ENCODE data around the gene IMPDH1. TPM values are rescaled to one million over a fixed set of nuclear protein-coding genes. Genes with fewer than 3 reads are reported as not detected.
"Not testable (repeated sequence)": the region's sequence is repeated elsewhere in the genome, so short reads cannot be mapped to it uniquely, and the experiment has no call there.

IMPDH1 gene
- total and polyA plus RNA-seq, 4 donors = 2.4 to 11.1 (median 5.2) TPM

GRCh38 chr7:128458956-128459355 lies 49.2 kb upstream of the IMPDH1 start:
- Histone ChIP-seq H3K27ac (ENCODE audit: low read depth in 1 of 2, low read length in 2 of 2) (no peak overlapping the region), H3K4me3 (ENCODE audit: low read depth in 1 of 3, low read length in 3 of 3) (no peak overlapping the region), H3K9ac (ENCODE audit: low read depth in 1 of 2, low read length in 2 of 2) (no peak overlapping the region), H3K9me3 (ENCODE audit: control insufficient read depth in 4 of 4, low read length in 3 of 4) (no peaks in the 10 kb centered on the region), H3K36me3 (ENCODE audit: control insufficient read depth in 4 of 4, insufficient read depth in 3 of 4, low read depth in 1 of 4, low read length in 3 of 4) (no peaks in the 10 kb centered on the region), H3K4me1 (ENCODE audit: control insufficient read depth in 4 of 4, insufficient read depth in 4 of 4, low read length in 3 of 4) (peaks cover under 1 to 24% (median 11%) of the 10 kb centered on the region in 4 donors), H3K27me3 (ENCODE audit: control insufficient read depth in 4 of 4, insufficient read depth in 4 of 4, low read length in 3 of 4) (no peaks in the 10 kb centered on the region)
- WGBS = 52% methylated on average over 3 of the region's 3 CpGs
- no peak for DNase-seq (ENCODE audit: low spot score)
- TF ChIP-seq TAF1 (conservative IDR thresholded peaks at IDR 0.05) (no peak), ZBTB33 (IDR thresholded peaks at IDR 0.05) (no peak), FOXA2 (IDR thresholded peaks at IDR 0.05) (no peak), FOXA1 (IDR thresholded peaks at IDR 0.05) (no peak), NR2F2 (IDR thresholded peaks at IDR 0.05) (no peak), SP1 (IDR thresholded peaks at IDR 0.05) (no peak), HNF4G (IDR thresholded peaks at IDR 0.05) (no peak), CTCF (IDR thresholded peaks at IDR 0.05; ENCODE audit: low read depth, low read length, missing input control) (no peak), ATF3 (IDR thresholded peaks at IDR 0.05) (no peak), EGR1 (IDR thresholded peaks at IDR 0.05; ENCODE audit: low read depth in 2 of 2) (no peak), GABPA (IDR thresholded peaks at IDR 0.05 in 1 of 2, conservative IDR thresholded peaks at IDR 0.05 in 1 of 2) (no peak), REST (IDR thresholded peaks at IDR 0.05) (no peak), RXRA (IDR thresholded peaks at IDR 0.05) (no peak), YY1 (IDR thresholded peaks at IDR 0.05) (no peak), JUND (IDR thresholded peaks at IDR 0.05) (no peak), HNF4A (conservative IDR thresholded peaks at IDR 0.05) (no peak)

GRCh38 chr7:128457385-128457784 lies 47.6 kb upstream of the IMPDH1 start:
- H3K27me3 ChIP-seq (ENCODE audit: control insufficient read depth in 4 of 4, insufficient read depth in 4 of 4, low read length in 3 of 4); H3K4me3 ChIP-seq (ENCODE audit: low read depth in 1 of 3, low read length in 3 of 3); H3K9me3 ChIP-seq (ENCODE audit: control insufficient read depth in 4 of 4, low read length in 3 of 4); H3K36me3 ChIP-seq (ENCODE audit: control insufficient read depth in 4 of 4, insufficient read depth in 3 of 4, low read depth in 1 of 4, low read length in 3 of 4); H3K9ac ChIP-seq (ENCODE audit: low read depth in 1 of 2, low read length in 2 of 2); H3K27ac ChIP-seq (ENCODE audit: low read depth in 1 of 2, low read length in 2 of 2); DNase-seq (ENCODE audit: low spot score): not testable (repeated sequence)
- 97% methylated on average over 6 of the region's 6 CpGs for WGBS
- peaks cover 4 to 30% (median 11%) of the 10 kb centered on the region in 4 donors for H3K4me1 ChIP-seq (ENCODE audit: control insufficient read depth in 4 of 4, insufficient read depth in 4 of 4, low read length in 3 of 4)
